Prostate gland (tissue), 2 donors: ENCODE measurements around the gene PROSER1.

Experiments used
- CTCF ChIP-seq, 4 experiments: fragments of 200-600 bp in 2 of 4; fragments of 450-650 bp in 2 of 4; sonication (generic) in 2 of 4; IDR thresholded peaks; 1 replicate in 3 of 4; 2 replicates in 1 of 4; pipeline ENCODE4 v1.5.1; 2016 to 2019; ENCODE audit warnings: antibody characterized with exemption in 4 of 4, mild to moderate bottlenecking in 2 of 4, moderate library complexity in 2 of 4
- POLR2A ChIP-seq: fragments of 450-650 bp; IDR thresholded peaks from one replicate; pipeline ENCODE4 v1.6.1; 2016; ENCODE audit warnings: antibody characterized with exemption, mild to moderate bottlenecking
- POLR2AphosphoS5 ChIP-seq: sonication (generic); formaldehyde crosslinking; IDR thresholded peaks from one replicate; pipeline ENCODE4 v1.6.1; 2017; ENCODE audit warnings: antibody characterized with exemption

- TF ChIP-seq CTCF (IDR thresholded peaks at IDR 0.05) (no peak), POLR2A (no peak), POLR2AphosphoS5 (no peak)
Observed at GRCh38 chr13:38979891-38980749, 57.8 kb downstream of the PROSER1 start.
